ENCODE results near the gene PPP1R3F.

DNA sequence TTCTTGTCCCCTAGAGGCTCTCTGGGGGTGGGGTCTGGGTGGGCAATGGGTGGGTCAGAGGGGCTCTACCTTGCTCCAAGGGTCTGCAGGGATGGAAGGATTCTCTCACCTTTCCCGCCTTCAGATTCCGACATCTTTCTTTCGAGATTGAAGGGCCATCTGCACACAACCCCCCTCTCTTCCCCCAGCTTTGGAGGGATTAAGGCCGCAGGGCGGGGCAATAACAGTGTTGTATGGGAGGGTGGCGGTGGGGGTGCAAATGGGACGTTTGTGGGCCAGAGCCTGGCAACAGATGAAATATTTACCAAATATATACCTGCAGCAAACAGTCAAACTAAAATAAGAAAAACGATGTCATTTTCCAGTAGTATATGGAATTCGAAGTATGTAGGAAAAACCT lies 36.4 kb upstream of the PPP1R3F start, which contains the start of gene CACNA1F:
- TF ChIP-seq CTCF (IDR thresholded peaks at IDR 0.05; ENCODE audit: low read depth, low read length) (no peak), EZH2phosphoT487 (IDR thresholded peaks at IDR 0.05; ENCODE audit: low read depth) (no peak)
